ENCODE results near the gene CACFD1.

DNA sequence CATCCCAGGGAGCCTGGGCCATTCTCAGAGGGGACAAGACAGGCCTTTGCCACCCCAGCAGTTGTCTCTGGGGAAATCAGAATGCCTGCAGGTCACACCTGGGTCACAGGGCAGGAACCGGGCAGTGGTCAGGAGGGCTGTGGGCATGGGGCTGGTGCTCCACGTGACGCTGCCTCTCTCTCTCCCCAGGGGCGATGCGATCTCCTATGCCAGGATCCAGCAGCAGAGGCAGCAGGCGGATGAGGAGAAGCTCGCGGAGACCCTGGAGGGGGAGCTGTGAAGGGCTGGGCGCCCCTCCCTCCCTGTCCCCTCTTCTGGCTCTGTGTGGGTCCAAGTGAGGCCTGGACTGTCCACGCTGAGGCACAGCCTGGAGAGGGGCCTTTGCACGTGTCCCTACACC, 8.6 kb downstream of the CACFD1 start:
- TF ChIP-seq, protein P1, sequence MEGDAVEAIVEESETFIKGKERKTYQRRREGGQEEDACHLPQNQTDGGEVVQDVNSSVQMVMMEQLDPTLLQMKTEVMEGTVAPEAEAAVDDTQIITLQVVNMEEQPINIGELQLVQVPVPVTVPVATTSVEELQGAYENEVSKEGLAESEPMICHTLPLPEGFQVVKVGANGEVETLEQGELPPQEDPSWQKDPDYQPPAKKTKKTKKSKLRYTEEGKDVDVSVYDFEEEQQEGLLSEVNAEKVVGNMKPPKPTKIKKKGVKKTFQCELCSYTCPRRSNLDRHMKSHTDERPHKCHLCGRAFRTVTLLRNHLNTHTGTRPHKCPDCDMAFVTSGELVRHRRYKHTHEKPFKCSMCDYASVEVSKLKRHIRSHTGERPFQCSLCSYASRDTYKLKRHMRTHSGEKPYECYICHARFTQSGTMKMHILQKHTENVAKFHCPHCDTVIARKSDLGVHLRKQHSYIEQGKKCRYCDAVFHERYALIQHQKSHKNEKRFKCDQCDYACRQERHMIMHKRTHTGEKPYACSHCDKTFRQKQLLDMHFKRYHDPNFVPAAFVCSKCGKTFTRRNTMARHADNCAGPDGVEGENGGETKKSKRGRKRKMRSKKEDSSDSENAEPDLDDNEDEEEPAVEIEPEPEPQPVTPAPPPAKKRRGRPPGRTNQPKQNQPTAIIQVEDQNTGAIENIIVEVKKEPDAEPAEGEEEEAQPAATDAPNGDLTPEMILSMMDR (IDR thresholded peaks at IDR 0.05), result no peak
- no peak for TF ChIP-seq POLR2A (IDR thresholded peaks at IDR 0.05)
- no peak for TF ChIP-seq EP300 (IDR thresholded peaks at IDR 0.05)

All from tibial nerve (tissue), 4 donors.